A673 (cell line): ENCODE measurements around the gene PGRMC2. TPM values are rescaled to one million over a fixed set of nuclear protein-coding genes. Genes with fewer than 3 reads are reported as not detected.

Source experiments
- BruUV-seq: library from RNA; stranded (reverse); fragments of 400-500 nt; replicated peaks from 2 replicates; lab custom pipeline; 2021; lab: Mats Ljungman, UMichigan
- CTCF ChIA-PET: fragments of 300-600 bp; sonication (Branson Sonifier 250); formaldehyde crosslinking; loops from one replicate; lab custom pipeline; 2022; ENCODE audit warnings: antibody characterized with exemption; lab: Charles Lee
- POLR2A ChIA-PET: fragments of 300-600 bp; sonication (Branson Sonifier 250); formaldehyde crosslinking; loops from one replicate; lab custom pipeline; 2022; ENCODE audit warnings: antibody characterized with exemption; ENCODE audit not compliant: low non-redundant PET; lab: Charles Lee
- DNase-seq: peaks from one replicate; pipeline ENCODE4 v3.0.0-alpha.2; 2015; ENCODE audit warnings: low spot score
- H3K27ac ChIP-seq: fragments of 200-600 bp; sonication (generic); 2 replicates; pipeline ENCODE4 v1.5.1; 2016; ENCODE audit warnings: mixed run types, low read depth, mild to moderate bottlenecking, mixed read lengths, antibody characterized with exemption, low read length; ENCODE audit not compliant: poor library complexity, severe bottlenecking
- H3K27me3 ChIP-seq: fragments of 200-600 bp; sonication (generic); replicated peaks from 2 replicates; pipeline ENCODE4 v1.6.1; 2017; ENCODE audit warnings: mixed run types, low read depth, mild to moderate bottlenecking, mixed read lengths, antibody characterized with exemption, low read length; ENCODE audit not compliant: insufficient read depth, poor library complexity
- H3K36me3 ChIP-seq: fragments of 200-600 bp; sonication (generic); 2 replicates; pipeline ENCODE4 v1.6.1; 2016; ENCODE audit warnings: mixed run types, mild to moderate bottlenecking, mixed read lengths, antibody characterized with exemption, low read length; ENCODE audit not compliant: insufficient read depth, poor library complexity, severe bottlenecking
- H3K4me1 ChIP-seq: fragments of 200-600 bp; sonication (generic); 2 replicates; pipeline ENCODE4 v1.6.1; 2017; ENCODE audit warnings: mixed run types, mild to moderate bottlenecking, mixed read lengths, antibody characterized with exemption, low read length; ENCODE audit not compliant: insufficient read depth, poor library complexity, severe bottlenecking
- H3K4me3 ChIP-seq: fragments of 200-600 bp; sonication (generic); 2 replicates; pipeline ENCODE4 v1.5.1; 2016; ENCODE audit warnings: low read depth, mixed run types, mild to moderate bottlenecking, mixed read lengths, low read length; ENCODE audit not compliant: poor library complexity, severe bottlenecking
- H3K9me3 ChIP-seq: fragments of 200-600 bp; sonication (generic); 2 replicates; pipeline ENCODE4 v1.6.1; 2016; ENCODE audit warnings: mixed run types, low read depth, mild to moderate bottlenecking, mixed read lengths, antibody characterized with exemption, low read length; ENCODE audit not compliant: poor library complexity, severe bottlenecking
- CTCF ChIP-seq: fragments of 300-800, 200-600 bp; sonication (generic); conservative IDR thresholded peaks from 2 replicates; pipeline ENCODE4 v1.5.1; 2017; ENCODE audit warnings: low read depth, mild to moderate bottlenecking, antibody characterized with exemption, low read length, moderate library complexity, mixed read lengths
- EZH2 ChIP-seq: fragments of 200-600 bp; sonication (generic); IDR thresholded peaks from 2 replicates; pipeline ENCODE4 v1.6.1; 2017; ENCODE audit warnings: borderline replicate concordance, low read depth, mild to moderate bottlenecking, mixed read lengths, antibody characterized with exemption, low read length; ENCODE audit not compliant: poor library complexity, severe bottlenecking
- intact Hi-C: fragments of 100-400 bp; cut with micrococcal nuclease; formaldehyde crosslinking; loops from one replicate; pipeline ENCODE4 v1.10.0; 2022; ENCODE audit not compliant: unreplicated experiment
- total RNA-seq: library from RNA; stranded (reverse); gene quantifications from 2 replicates; pipeline ENCODE4 v1.2.3, GENCODE V29; 2021

PGRMC2 gene
- total RNA-seq, 1 experiment from 2014 or later: 51.7 TPM

GRCh38 chr4:128323401-128323800, 35.8 kb upstream of the PGRMC2 start:
- POLR2A ChIA-PET: no interaction called here
- CTCF ChIA-PET: no interaction called here
- Histone ChIP-seq H3K9me3 (no peaks in the 10 kb centered on the region), H3K27ac (no peak overlapping the region), H3K27me3 (no peaks in the 10 kb centered on the region), H3K4me3 (no peak overlapping the region), H3K4me1 (no peaks in the 10 kb centered on the region), H3K36me3 (no peaks in the 10 kb centered on the region)
- TF ChIP-seq EZH2: no peak
- TF ChIP-seq CTCF: no peak
- BruUV-seq: no TSS peak
- no peak for DNase-seq
- intact Hi-C loops: no loop called here

- BruUV-seq: no TSS peak
- TF ChIP-seq EZH2: no peak
- no peak for TF ChIP-seq CTCF
- Histone ChIP-seq H3K9me3 (no peaks in the 10 kb centered on the region), H3K27me3 (no peaks in the 10 kb centered on the region), H3K4me3 (no peak overlapping the region), H3K27ac (no peak overlapping the region), H3K36me3 (no peaks in the 10 kb centered on the region), H3K4me1 (no peaks in the 10 kb centered on the region)
- DNase-seq: no peak
- ChIA-PET CTCF (no interaction called here), POLR2A (no interaction called here)
- intact Hi-C loops: no loop called here
Measured at GRCh38 chr4:128322986-128323385, 35.4 kb upstream of the PGRMC2 start.

- H3K9me3 ChIP-seq: no peaks in the 10 kb centered on the region
- no peaks in the 10 kb centered on the region for H3K36me3 ChIP-seq
- BruUV-seq: no TSS peak
- ChIA-PET CTCF (no interaction called here), POLR2A (interaction anchor here (0.6 kb wide), 1 partner anchor 1707 kb away, joined by 7 read pairs; no protein-coding TSS in a partner anchor)
- H3K4me1 ChIP-seq: no peaks in the 10 kb centered on the region
- H3K27ac ChIP-seq: no peak overlapping the region
- DNase-seq: no peak
- H3K4me3 ChIP-seq: no peak overlapping the region
- no peaks in the 10 kb centered on the region for H3K27me3 ChIP-seq
- intact Hi-C loops: no loop called here
- TF ChIP-seq CTCF (no peak), EZH2 (no peak)
Measured at GRCh38 chr4:128322311-128322710, 34.7 kb upstream of the PGRMC2 start.
